K562 (cell line): Measurements from ENCODE around the gene RNASET2. TPM values are rescaled to one million over a fixed set of nuclear protein-coding genes. Genes with fewer than 3 reads are reported as not detected.

Source experiments
- ATAC-seq: fragments of 200-7000 bp; cut with Tn5 transposase; 3 replicates; pipeline ENCODE4 v1.9.1; 2020; ENCODE audit warnings: moderate library complexity
- BruUV-seq: library from RNA; stranded (reverse); fragments of 400-500 nt; replicated peaks from 2 replicates; lab custom pipeline; 2021; lab: Mats Ljungman, UMichigan
- CTCF ChIA-PET: fragments of 300-600 bp; formaldehyde crosslinking; extraction: SDS; loops from one replicate; lab custom pipeline; 2021; ENCODE audit warnings: low intra/inter-chr PET ratio; lab: Yijun Ruan, JAX
- POLR2A ChIA-PET: fragments of 300-600, 350-650 bp; sonication (Branson Sonifier 250); formaldehyde crosslinking; extraction: SDS; loops from one replicate; lab custom pipeline; 2021; ENCODE audit warnings: antibody characterized with exemption, inconsistent platforms; lab: Yijun Ruan, JAX
- DNase-seq, 4 experiments: peaks; one replicate each; pipeline versions ENCODE4 v3.0.0 to v3.0.0-alpha.2; 2011 to 2018; ENCODE audit warnings: low spot score in 3 of 4, mixed read lengths in 3 of 4; ENCODE audit errors: extremely low read depth in 1 of 4
- FAIRE-seq: peaks from 2 replicates; lab custom pipeline; 2011; peaks lifted over from hg19 to GRCh38; lab: Jason Lieb, UNC
- H2AFZ ChIP-seq: 2 replicates; pipeline ENCODE4 v1.6.0; 2011; ENCODE audit warnings: low read depth, low read length, control low read depth, inconsistent platforms
- H3K27ac ChIP-seq: fragments of 200-600 bp; 3 replicates; pipeline ENCODE4 v1.8.0; 2011; ENCODE audit warnings: low read depth, mild to moderate bottlenecking, control low read depth, inconsistent platforms, low read length, moderate library complexity, mixed read lengths; ENCODE audit errors: extremely low read depth
- H3K27me3 ChIP-seq, 2 experiments: fragments of 300-600 bp in 1 of 2; 2 replicates in 1 of 2; 3 replicates in 1 of 2; pipeline versions ENCODE4 v1.6.0 to v1.8.0; 2011; ENCODE audit warnings: inconsistent platforms in 2 of 2, low read length in 2 of 2, mild to moderate bottlenecking in 1 of 2, mixed read lengths in 1 of 2, moderate library complexity in 1 of 2; ENCODE audit not compliant: control insufficient read depth in 2 of 2, insufficient read depth in 2 of 2
- H3K36me3 ChIP-seq: fragments of 300-600 bp; 3 replicates; pipeline ENCODE4 v1.8.0; 2011; ENCODE audit warnings: mild to moderate bottlenecking, low read length, inconsistent platforms; ENCODE audit not compliant: control insufficient read depth, insufficient read depth
- H3K4me1 ChIP-seq, 2 experiments: fragments of 200-600 bp in 1 of 2; replicated peaks in 1 of 2; 2 replicates in 1 of 2; 3 replicates in 1 of 2; pipeline versions ENCODE4 v1.5.1 to v1.8.0; 2011; ENCODE audit warnings: inconsistent platforms in 2 of 2, low read length in 2 of 2, mild to moderate bottlenecking in 1 of 2, mixed read lengths in 1 of 2, moderate library complexity in 1 of 2; ENCODE audit not compliant: control insufficient read depth in 2 of 2, insufficient read depth in 2 of 2
- H3K4me2 ChIP-seq: 2 replicates; pipeline ENCODE4 v1.6.1; 2011; ENCODE audit warnings: low read length, control low read depth, inconsistent platforms, mixed read lengths; ENCODE audit not compliant: insufficient read depth
- H3K4me3 ChIP-seq: fragments of 200-600 bp; sonication (generic), shearing (Covaris generic); 2 replicates; pipeline ENCODE4 v1.5.1; 2016; ENCODE audit warnings: control low read depth, inconsistent platforms
- H3K79me2 ChIP-seq: fragments of 200-600 bp; 3 replicates; pipeline ENCODE4 v1.8.0; 2011; ENCODE audit warnings: low read length, inconsistent platforms; ENCODE audit not compliant: control insufficient read depth, insufficient read depth
- H3K9ac ChIP-seq, 2 experiments: 2 replicates each; pipeline versions ENCODE4 v1.6.0 to v1.6.1; 2011; ENCODE audit warnings: low read depth in 2 of 2, low read length in 2 of 2, control low read depth in 1 of 2, inconsistent platforms in 1 of 2, mild to moderate bottlenecking in 1 of 2, mixed read lengths in 1 of 2; ENCODE audit not compliant: insufficient read depth in 1 of 2
- H3K9me1 ChIP-seq: one replicate; pipeline ENCODE4 v1.6.0; 2011; ENCODE audit warnings: inconsistent platforms, mild to moderate bottlenecking, low read length, moderate library complexity; ENCODE audit not compliant: control insufficient read depth, insufficient read depth
- H3K9me3 ChIP-seq: replicated peaks from 2 replicates; pipeline ENCODE4 v1.5.1; 2011; ENCODE audit warnings: low read depth, low read length, inconsistent platforms; ENCODE audit not compliant: control insufficient read depth, insufficient read depth
- H4K20me1 ChIP-seq: replicated peaks from 2 replicates; pipeline ENCODE4 v1.6.1; 2011; ENCODE audit warnings: low read length, inconsistent platforms, mixed read lengths; ENCODE audit not compliant: control insufficient read depth, insufficient read depth
- ELF4 ChIP-seq: fragments of 450-650 bp; formaldehyde crosslinking; IDR thresholded peaks from 2 replicates; pipeline ENCODE4 v1.4.0; 2022; ENCODE audit warnings: missing genetic modification characterization
- ETV5 ChIP-seq: sonication (generic); formaldehyde crosslinking; IDR thresholded peaks from 2 replicates; pipeline ENCODE4 v1.4.0; 2020; ENCODE audit warnings: low read depth, mild to moderate bottlenecking, missing genetic modification reagents
- GTF2E2 ChIP-seq: fragments of 200-800 bp; sonication (Bioruptor generic); IDR thresholded peaks from 2 replicates; pipeline ENCODE4 v1.6.1; 2016; ENCODE audit warnings: missing genetic modification characterization, missing compliant biosample characterization
- SMAD4 ChIP-seq: fragments of 250-450 bp; sonication (Bioruptor Pico); conservative IDR thresholded peaks from 2 replicates; pipeline ENCODE4 v1.8.0; 2021; ENCODE audit warnings: inconsistent platforms, mild to moderate bottlenecking, moderate library complexity
- TCF3 ChIP-seq: sonication (generic); formaldehyde crosslinking; IDR thresholded peaks from 2 replicates; pipeline ENCODE4 v1.4.0; 2020; ENCODE audit warnings: mild to moderate bottlenecking, missing genetic modification reagents
- whole genome bisulfite sequencing: fragments of 100-300 bp; shearing (Covaris generic); methylation state at CpG from one replicate; pipeline ENCODE4 v1.1.6; 2016; ENCODE audit warnings: low coverage, mixed read lengths; ENCODE audit not compliant: insufficient coverage; ENCODE audit errors: missing lambda C conversion rate; 5-methylcytosine and 5-hydroxymethylcytosine counted together
- in situ Hi-C: fragments of 300-500 bp; cut with MboI; formaldehyde crosslinking; loops from 4 replicates; pipeline ENCODE4 v1.15.0; 2018; ENCODE audit warnings: inconsistent platforms, mixed read lengths
- intact Hi-C: fragments of 100-400 bp; cut with micrococcal nuclease; formaldehyde crosslinking; loops from 2 replicates; pipeline ENCODE4 v1.14.2; 2022
- polyA plus RNA-seq, 8 experiments: library from polyadenylated mRNA; depleted of rRNA in 4 of 8; stranded (reverse) in 5 of 8; unstranded in 3 of 8; fragments of >200 nt; fragmentation: Nextera tagmentation in 2 of 8; fragmentation: Illumina TruSeq in 1 of 8; extraction: Ambion mirVana in 2 of 8; extraction: Trizol in 1 of 8; gene quantifications; 2 replicates each; pipeline versions ENCODE4 v1.2.1 to v1.2.3, GENCODE V29; 2011 to 2014; ENCODE audit warnings: inconsistent platforms in 1 of 8, missing spikeins in 1 of 8
- total RNA-seq, 7 experiments: library from RNA; depleted of rRNA in 6 of 7; stranded (reverse); fragments of >200 nt in 6 of 7; fragmentation: Illumina TruSeq in 2 of 7; extraction: Trizol in 2 of 7; gene quantifications; 2 replicates each; pipeline versions ENCODE4 v1.2.1 to v1.2.3, GENCODE V29; 2011 to 2021; ENCODE audit warnings: low replicate concordance in 1 of 7
- TF ChIP-seq, protein P1 (sequence below): fragments of 250-450 bp; sonication (Bioruptor Pico); IDR thresholded peaks from 2 replicates; pipeline ENCODE4 v1.5.0; 2020; ENCODE audit warnings: mild to moderate bottlenecking
- TF ChIP-seq, protein P2 (sequence below): fragments of 250-450 bp; sonication (Bioruptor Pico); IDR thresholded peaks from 2 replicates; pipeline ENCODE4 v1.8.0; 2022; ENCODE audit warnings: inconsistent platforms, mild to moderate bottlenecking, moderate library complexity, borderline replicate concordance

The RNASET2 gene
- total and polyA plus RNA-seq, 9 of the 15 experiments (the other 6 are each of a cell fraction or from before 2014, with no cell fraction given) = 7.4 to 141 (median 91.3) TPM

DNA sequence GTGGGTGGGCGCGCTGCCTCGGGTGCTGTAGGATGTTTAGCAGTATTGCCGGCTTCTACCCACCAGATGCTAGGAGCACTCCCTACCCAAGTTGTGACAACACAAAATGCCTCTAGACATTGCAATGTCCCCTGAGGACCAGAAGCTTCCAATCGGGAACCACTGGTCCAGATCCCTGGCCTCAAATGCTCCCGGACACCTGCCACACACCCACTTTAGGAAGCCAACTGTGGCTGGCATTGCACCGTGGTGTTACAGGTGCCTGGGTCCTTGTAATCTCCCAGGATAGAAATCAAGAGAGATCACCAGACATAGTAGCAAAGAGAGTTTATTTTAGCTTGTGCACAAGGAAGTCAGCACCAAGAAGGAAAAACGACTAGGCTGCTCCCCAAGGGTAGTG lies 14.9 kb upstream of the RNASET2 start:
- Histone ChIP-seq H3K9ac (no peak overlapping the region), H3K9me1 (no peaks in the 10 kb centered on the region), H3K79me2 (no peaks in the 10 kb centered on the region), H3K4me1 (no peaks in the 10 kb centered on the region), H3K9me3 (peaks cover 5% of the 10 kb centered on the region), H3K36me3 (peaks cover 22% of the 10 kb centered on the region; the same call in 2 of the 3 replicates), H2AFZ (no peak overlapping the region), H3K27me3 (no peaks in the 10 kb centered on the region), H3K4me2 (no peak overlapping the region), H3K27ac (no peak overlapping the region), H3K4me3 (no peak overlapping the region), H4K20me1 (no peaks in the 10 kb centered on the region)
- ChIA-PET CTCF (no interaction called here), POLR2A (interaction anchor here (1.1 to 1.7 kb wide), 2 partner anchors 13 to 15 kb away, joined by 3 to 4 read pairs; partner anchors contain the start of gene RNASET2)
- no TSS peak for BruUV-seq
- in situ Hi-C loops (no loop called here), intact Hi-C loops (no loop called here)
- ATAC-seq (no peak), FAIRE-seq (no peak), DNase-seq (no peak)
- 94% methylated on average over 8 of the region's 8 CpGs for WGBS
- TF ChIP-seq GTF2E2 (tag) = no peak
- TF ChIP-seq SMAD4 (CRISPR knock-in tag) = no peak
- TF ChIP-seq ELF4 = no peak
- no peak for TF ChIP-seq ETV5 (CRISPR knock-in tag)
- no peak for TF ChIP-seq TCF3 (CRISPR knock-in tag)
- TF ChIP-seq, protein P1, sequence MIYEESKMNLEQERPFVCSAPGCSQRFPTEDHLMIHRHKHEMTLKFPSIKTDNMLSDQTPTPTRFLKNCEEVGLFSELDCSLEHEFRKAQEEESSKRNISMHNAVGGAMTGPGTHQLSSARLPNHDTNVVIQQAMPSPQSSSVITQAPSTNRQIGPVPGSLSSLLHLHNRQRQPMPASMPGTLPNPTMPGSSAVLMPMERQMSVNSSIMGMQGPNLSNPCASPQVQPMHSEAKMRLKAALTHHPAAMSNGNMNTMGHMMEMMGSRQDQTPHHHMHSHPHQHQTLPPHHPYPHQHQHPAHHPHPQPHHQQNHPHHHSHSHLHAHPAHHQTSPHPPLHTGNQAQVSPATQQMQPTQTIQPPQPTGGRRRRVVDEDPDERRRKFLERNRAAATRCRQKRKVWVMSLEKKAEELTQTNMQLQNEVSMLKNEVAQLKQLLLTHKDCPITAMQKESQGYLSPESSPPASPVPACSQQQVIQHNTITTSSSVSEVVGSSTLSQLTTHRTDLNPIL (CRISPR knock-in tag) = no peak
- TF ChIP-seq, protein P2, sequence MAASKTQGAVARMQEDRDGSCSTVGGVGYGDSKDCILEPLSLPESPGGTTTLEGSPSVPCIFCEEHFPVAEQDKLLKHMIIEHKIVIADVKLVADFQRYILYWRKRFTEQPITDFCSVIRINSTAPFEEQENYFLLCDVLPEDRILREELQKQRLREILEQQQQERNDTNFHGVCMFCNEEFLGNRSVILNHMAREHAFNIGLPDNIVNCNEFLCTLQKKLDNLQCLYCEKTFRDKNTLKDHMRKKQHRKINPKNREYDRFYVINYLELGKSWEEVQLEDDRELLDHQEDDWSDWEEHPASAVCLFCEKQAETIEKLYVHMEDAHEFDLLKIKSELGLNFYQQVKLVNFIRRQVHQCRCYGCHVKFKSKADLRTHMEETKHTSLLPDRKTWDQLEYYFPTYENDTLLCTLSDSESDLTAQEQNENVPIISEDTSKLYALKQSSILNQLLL (CRISPR knock-in tag) = no peak
